K562 (cell line): ENCODE results near the gene TRANK1. TPM values are rescaled to one million over a fixed set of nuclear protein-coding genes. Genes with fewer than 3 reads are reported as not detected.
A peak's percentile ranks its signal among the peaks of the same experiment; 100 is the strongest.

Experiments
- CREBBP ChIP-seq: IDR thresholded peaks from one replicate; pipeline ENCODE4 v1.6.1; 2012; ENCODE audit warnings: low read depth, mild to moderate bottlenecking, control low read depth, inconsistent platforms, low read length
- TCF7L2 ChIP-seq: fragments of 150-350 bp; IDR thresholded peaks from 2 replicates; pipeline ENCODE4 v1.6.1; 2016; ENCODE audit warnings: low read depth, mild to moderate bottlenecking, low read length, moderate library complexity
- polyA plus RNA-seq, 8 experiments: library from polyadenylated mRNA; depleted of rRNA in 4 of 8; stranded (reverse) in 5 of 8; unstranded in 3 of 8; fragments of >200 nt; fragmentation: Nextera tagmentation in 2 of 8; fragmentation: Illumina TruSeq in 1 of 8; extraction: Ambion mirVana in 2 of 8; extraction: Trizol in 1 of 8; gene quantifications; 2 replicates each; pipeline versions ENCODE4 v1.2.1 to v1.2.3, GENCODE V29; 2011 to 2014; ENCODE audit warnings: inconsistent platforms in 1 of 8, missing spikeins in 1 of 8
- total RNA-seq, 7 experiments: library from RNA; depleted of rRNA in 6 of 7; stranded (reverse); fragments of >200 nt in 6 of 7; fragmentation: Illumina TruSeq in 2 of 7; extraction: Trizol in 2 of 7; gene quantifications; 2 replicates each; pipeline versions ENCODE4 v1.2.1 to v1.2.3, GENCODE V29; 2011 to 2021; ENCODE audit warnings: low replicate concordance in 1 of 7
- TF ChIP-seq, protein P1 (sequence below): fragments of 450-650 bp; IDR thresholded peaks from 2 replicates; pipeline ENCODE4 v1.6.1; 2016
- TF ChIP-seq, protein P2 (sequence below): fragments of 450-650 bp; IDR thresholded peaks from 2 replicates; pipeline ENCODE4 v1.6.1; 2016; ENCODE audit warnings: low read depth
- TF ChIP-seq, protein P3 (sequence below), 2 experiments: fragments of 450-650 bp; formaldehyde crosslinking in 1 of 2; IDR thresholded peaks; 2 replicates each; pipeline versions ENCODE4 v1.4.0 to v1.6.1; 2014 to 2020; ENCODE audit warnings: mild to moderate bottlenecking in 2 of 2, borderline replicate concordance in 1 of 2, low read depth in 1 of 2

Gene TRANK1
- total and polyA plus RNA-seq, 9 of the 15 experiments (the other 6 are each of a cell fraction or from before 2014, with no cell fraction given): 0.41 to 5.3 (median 2.1) TPM

DNA sequence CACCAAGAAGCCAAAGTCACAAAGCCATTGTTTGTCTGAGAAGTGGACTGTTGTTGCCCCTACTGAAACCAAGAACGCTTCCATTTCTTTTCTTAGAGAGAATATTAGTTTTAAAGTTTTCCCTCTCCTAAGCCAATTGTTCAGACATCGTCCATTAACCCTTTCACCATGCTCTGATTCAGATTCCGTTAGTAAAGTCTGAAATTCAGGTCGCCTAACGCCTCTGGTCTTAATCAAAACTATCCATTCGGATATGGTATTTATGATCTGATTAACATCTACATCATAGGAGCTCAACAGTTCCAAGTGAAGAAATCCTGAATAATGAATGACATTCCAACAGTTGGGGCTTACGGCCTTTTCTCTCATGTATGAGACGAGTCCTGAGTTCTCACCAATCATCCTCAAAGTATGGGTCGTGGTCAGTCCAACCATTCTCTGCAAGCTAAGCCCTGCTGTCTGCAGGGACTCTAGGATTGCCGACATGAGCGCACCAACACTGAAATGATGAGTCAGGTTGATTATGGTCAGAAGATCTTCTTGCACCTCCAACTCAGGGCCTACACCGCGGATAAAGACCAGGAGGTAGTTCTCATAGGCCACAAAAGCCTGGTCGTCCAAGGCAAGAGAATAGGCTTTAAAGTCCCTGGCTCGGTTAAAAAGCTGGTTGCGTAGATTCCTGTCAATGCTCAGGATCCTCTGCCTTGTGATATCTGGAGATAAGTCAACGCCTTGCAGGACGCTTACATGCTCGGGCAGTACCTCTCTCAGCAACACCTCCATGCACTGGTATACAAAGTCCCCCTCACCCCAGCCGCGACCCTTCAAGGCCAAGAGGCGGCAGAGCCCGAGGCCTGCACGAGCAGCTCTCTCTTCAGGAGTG, 47.3 kb upstream of the TRANK1 start (continued):
- TF ChIP-seq, protein P1, sequence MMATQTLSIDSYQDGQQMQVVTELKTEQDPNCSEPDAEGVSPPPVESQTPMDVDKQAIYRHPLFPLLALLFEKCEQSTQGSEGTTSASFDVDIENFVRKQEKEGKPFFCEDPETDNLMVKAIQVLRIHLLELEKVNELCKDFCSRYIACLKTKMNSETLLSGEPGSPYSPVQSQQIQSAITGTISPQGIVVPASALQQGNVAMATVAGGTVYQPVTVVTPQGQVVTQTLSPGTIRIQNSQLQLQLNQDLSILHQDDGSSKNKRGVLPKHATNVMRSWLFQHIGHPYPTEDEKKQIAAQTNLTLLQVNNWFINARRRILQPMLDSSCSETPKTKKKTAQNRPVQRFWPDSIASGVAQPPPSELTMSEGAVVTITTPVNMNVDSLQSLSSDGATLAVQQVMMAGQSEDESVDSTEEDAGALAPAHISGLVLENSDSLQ: no peak
- TF ChIP-seq TCF7L2 (no peak), CREBBP (no peak)
- TF ChIP-seq, protein P2, sequence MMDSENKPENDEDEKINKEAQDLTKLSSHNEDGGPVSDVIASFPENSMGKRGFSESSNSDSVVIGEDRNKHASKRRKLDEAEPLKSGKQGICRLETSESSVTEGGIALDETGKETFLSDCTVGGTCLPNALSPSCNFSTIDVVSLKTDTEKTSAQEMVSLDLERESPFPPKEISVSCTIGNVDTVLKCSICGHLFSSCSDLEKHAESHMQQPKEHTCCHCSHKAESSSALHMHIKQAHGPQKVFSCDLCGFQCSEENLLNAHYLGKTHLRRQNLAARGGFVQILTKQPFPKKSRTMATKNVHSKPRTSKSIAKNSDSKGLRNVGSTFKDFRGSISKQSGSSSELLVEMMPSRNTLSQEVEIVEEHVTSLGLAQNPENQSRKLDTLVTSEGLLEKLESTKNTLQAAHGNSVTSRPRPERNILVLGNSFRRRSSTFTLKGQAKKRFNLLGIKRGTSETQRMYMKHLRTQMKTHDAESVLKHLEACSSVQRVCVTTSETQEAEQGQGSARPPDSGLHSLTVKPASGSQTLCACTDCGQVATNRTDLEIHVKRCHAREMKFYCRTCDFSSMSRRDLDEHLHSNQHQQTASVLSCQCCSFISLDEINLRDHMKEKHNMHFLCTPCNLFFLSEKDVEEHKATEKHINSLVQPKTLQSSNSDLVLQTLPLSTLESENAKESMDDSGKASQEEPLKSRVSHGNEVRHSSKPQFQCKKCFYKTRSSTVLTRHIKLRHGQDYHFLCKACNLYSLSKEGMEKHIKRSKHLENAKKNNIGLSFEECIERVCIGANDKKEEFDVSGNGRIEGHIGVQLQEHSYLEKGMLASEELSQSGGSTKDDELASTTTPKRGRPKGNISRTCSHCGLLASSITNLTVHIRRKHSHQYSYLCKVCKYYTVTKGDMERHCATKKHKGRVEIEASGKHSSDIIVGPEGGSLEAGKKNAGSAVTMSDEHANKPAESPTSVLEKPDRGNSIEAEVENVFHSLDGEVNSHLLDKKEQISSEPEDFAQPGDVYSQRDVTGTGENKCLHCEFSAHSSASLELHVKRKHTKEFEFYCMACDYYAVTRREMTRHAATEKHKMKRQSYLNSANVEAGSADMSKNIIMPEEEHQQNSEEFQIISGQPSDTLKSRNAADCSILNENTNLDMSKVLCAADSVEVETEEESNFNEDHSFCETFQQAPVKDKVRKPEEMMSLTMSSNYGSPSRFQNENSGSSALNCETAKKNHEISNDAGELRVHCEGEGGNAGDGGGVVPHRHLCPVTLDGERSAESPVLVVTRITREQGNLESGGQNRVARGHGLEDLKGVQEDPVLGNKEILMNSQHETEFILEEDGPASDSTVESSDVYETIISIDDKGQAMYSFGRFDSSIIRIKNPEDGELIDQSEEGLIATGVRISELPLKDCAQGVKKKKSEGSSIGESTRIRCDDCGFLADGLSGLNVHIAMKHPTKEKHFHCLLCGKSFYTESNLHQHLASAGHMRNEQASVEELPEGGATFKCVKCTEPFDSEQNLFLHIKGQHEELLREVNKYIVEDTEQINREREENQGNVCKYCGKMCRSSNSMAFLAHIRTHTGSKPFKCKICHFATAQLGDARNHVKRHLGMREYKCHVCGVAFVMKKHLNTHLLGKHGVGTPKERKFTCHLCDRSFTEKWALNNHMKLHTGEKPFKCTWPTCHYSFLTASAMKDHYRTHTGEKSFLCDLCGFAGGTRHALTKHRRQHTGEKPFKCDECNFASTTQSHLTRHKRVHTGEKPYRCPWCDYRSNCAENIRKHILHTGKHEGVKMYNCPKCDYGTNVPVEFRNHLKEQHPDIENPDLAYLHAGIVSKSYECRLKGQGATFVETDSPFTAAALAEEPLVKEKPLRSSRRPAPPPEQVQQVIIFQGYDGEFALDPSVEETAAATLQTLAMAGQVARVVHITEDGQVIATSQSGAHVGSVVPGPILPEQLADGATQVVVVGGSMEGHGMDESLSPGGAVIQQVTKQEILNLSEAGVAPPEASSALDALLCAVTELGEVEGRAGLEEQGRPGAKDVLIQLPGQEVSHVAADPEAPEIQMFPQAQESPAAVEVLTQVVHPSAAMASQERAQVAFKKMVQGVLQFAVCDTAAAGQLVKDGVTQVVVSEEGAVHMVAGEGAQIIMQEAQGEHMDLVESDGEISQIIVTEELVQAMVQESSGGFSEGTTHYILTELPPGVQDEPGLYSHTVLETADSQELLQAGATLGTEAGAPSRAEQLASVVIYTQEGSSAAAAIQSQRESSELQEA: peak; percentile 41; the same call in 1 of the 2 replicates
- TF ChIP-seq, protein P3, sequence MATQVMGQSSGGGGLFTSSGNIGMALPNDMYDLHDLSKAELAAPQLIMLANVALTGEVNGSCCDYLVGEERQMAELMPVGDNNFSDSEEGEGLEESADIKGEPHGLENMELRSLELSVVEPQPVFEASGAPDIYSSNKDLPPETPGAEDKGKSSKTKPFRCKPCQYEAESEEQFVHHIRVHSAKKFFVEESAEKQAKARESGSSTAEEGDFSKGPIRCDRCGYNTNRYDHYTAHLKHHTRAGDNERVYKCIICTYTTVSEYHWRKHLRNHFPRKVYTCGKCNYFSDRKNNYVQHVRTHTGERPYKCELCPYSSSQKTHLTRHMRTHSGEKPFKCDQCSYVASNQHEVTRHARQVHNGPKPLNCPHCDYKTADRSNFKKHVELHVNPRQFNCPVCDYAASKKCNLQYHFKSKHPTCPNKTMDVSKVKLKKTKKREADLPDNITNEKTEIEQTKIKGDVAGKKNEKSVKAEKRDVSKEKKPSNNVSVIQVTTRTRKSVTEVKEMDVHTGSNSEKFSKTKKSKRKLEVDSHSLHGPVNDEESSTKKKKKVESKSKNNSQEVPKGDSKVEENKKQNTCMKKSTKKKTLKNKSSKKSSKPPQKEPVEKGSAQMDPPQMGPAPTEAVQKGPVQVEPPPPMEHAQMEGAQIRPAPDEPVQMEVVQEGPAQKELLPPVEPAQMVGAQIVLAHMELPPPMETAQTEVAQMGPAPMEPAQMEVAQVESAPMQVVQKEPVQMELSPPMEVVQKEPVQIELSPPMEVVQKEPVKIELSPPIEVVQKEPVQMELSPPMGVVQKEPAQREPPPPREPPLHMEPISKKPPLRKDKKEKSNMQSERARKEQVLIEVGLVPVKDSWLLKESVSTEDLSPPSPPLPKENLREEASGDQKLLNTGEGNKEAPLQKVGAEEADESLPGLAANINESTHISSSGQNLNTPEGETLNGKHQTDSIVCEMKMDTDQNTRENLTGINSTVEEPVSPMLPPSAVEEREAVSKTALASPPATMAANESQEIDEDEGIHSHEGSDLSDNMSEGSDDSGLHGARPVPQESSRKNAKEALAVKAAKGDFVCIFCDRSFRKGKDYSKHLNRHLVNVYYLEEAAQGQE (IDR thresholded peaks at IDR 0.05; ENCODE audit: borderline replicate concordance): no peak
- TF ChIP-seq, protein P3 (CRISPR knock-in tag; IDR thresholded peaks at IDR 0.05; ENCODE audit: low read depth): no peak
- TF ChIP-seq, all 486 proteins: peak for 55
